Prostate gland (tissue), 2 donors: ENCODE data around the gene ASTL.
"Not testable (repeated sequence)": the region's sequence is repeated elsewhere in the genome, so short reads cannot be mapped to it uniquely, and the experiment has no call there.

ENCODE experiments used
- POLR2A ChIP-seq: fragments of 450-650 bp; IDR thresholded peaks from one replicate; pipeline ENCODE4 v1.6.1; 2016; ENCODE audit warnings: antibody characterized with exemption, mild to moderate bottlenecking
- POLR2AphosphoS5 ChIP-seq: sonication (generic); formaldehyde crosslinking; IDR thresholded peaks from one replicate; pipeline ENCODE4 v1.6.1; 2017; ENCODE audit warnings: antibody characterized with exemption
- TF ChIP-seq, protein P1 (sequence below), 4 experiments: fragments of 200-600 bp in 2 of 4; fragments of 450-650 bp in 2 of 4; sonication (generic) in 2 of 4; IDR thresholded peaks; 1 replicate in 3 of 4; 2 replicates in 1 of 4; pipeline ENCODE4 v1.5.1; 2016 to 2019; ENCODE audit warnings: antibody characterized with exemption in 4 of 4, mild to moderate bottlenecking in 2 of 4, moderate library complexity in 2 of 4

DNA sequence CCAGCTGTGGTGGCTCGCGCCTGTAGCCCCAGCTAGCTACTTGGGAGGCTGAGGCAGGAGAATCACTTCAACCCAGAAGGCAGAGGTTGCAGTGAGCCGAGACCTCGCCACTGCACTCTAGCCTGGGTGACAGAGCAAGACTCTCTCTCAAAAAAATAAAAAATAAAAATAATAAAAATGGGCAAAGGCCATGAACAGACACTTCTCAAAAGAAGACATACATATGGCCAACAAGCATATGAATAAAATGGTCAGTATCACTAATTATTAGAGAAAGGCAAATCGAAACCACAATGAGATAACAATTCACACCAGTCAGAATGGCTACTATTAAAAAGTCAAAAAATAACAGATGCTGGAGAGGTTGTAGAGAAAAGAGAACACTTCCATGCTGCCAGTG is 22.1 kb upstream of the ASTL start:
- not testable (repeated sequence) for TF ChIP-seq POLR2A, POLR2AphosphoS5
- TF ChIP-seq, protein P1, sequence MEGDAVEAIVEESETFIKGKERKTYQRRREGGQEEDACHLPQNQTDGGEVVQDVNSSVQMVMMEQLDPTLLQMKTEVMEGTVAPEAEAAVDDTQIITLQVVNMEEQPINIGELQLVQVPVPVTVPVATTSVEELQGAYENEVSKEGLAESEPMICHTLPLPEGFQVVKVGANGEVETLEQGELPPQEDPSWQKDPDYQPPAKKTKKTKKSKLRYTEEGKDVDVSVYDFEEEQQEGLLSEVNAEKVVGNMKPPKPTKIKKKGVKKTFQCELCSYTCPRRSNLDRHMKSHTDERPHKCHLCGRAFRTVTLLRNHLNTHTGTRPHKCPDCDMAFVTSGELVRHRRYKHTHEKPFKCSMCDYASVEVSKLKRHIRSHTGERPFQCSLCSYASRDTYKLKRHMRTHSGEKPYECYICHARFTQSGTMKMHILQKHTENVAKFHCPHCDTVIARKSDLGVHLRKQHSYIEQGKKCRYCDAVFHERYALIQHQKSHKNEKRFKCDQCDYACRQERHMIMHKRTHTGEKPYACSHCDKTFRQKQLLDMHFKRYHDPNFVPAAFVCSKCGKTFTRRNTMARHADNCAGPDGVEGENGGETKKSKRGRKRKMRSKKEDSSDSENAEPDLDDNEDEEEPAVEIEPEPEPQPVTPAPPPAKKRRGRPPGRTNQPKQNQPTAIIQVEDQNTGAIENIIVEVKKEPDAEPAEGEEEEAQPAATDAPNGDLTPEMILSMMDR (IDR thresholded peaks at IDR 0.05) = not testable (repeated sequence)
